ENCODE measurements around the gene ADAMTSL2. TPM values are rescaled to one million over a fixed set of nuclear protein-coding genes. Genes with fewer than 3 reads are reported as not detected.

ADAMTSL2 gene
- total RNA-seq, 3 donors from 2014 or later (not counting 1 experiment from before 2014, with no cell fraction given): not detected

GRCh38 chr9:133612051-133612450, 77.5 kb downstream of the ADAMTSL2 start:
- Mint-ChIP-seq H3K4me3 (no peak overlapping the region), H3K27me3 (ENCODE audit: low read depth in 2 of 2) (peaks cover 28 to 42% of the 10 kb centered on the region in 2 donors), H3K27ac (no peak overlapping the region), H3K4me1 (no peaks in the 10 kb centered on the region), H3K9me3 (no peaks in the 10 kb centered on the region), H3K36me3 (no peaks in the 10 kb centered on the region)
- H3K4me3 ChIP-seq (ENCODE audit: low read length): no peak overlapping the region
- H3K36me3 ChIP-seq (ENCODE audit: control insufficient read depth, insufficient read depth, low read length): no peaks in the 10 kb centered on the region
- DNase-seq: no peak
- H3K27ac ChIP-seq (ENCODE audit: low read length): no peak overlapping the region
- no peaks in the 10 kb centered on the region for H3K9me3 ChIP-seq (ENCODE audit: control insufficient read depth, insufficient read depth, low read length)
- H3K4me1 ChIP-seq (ENCODE audit: control insufficient read depth, insufficient read depth, low read length): no peaks in the 10 kb centered on the region
- WGBS (ENCODE audit: insufficient coverage): 80% methylated on average over 9 of the region's 9 CpGs
- ATAC-seq: no peak
- intact Hi-C loops (cut with micrococcal nuclease): no loop called here
- H3K27me3 ChIP-seq (ENCODE audit: control insufficient read depth, insufficient read depth, low read length): peaks cover 10% of the 10 kb centered on the region
- TF ChIP-seq CTCF (IDR thresholded peaks at IDR 0.05): no peak

- H3K4me1 ChIP-seq (ENCODE audit: control insufficient read depth, insufficient read depth, low read length): no peaks in the 10 kb centered on the region
- no peak for DNase-seq
- no peaks in the 10 kb centered on the region for H3K36me3 ChIP-seq (ENCODE audit: control insufficient read depth, insufficient read depth, low read length)
- Mint-ChIP-seq H3K4me3 (no peak overlapping the region), H3K9me3 (no peaks in the 10 kb centered on the region), H3K27ac (no peak overlapping the region), H3K4me1 (no peaks in the 10 kb centered on the region), H3K36me3 (no peaks in the 10 kb centered on the region), H3K27me3 (ENCODE audit: low read depth in 2 of 2) (peaks cover 28 to 42% of the 10 kb centered on the region in 2 donors)
- H3K9me3 ChIP-seq (ENCODE audit: control insufficient read depth, insufficient read depth, low read length): no peaks in the 10 kb centered on the region
- H3K27ac ChIP-seq (ENCODE audit: low read length): no peak overlapping the region
- no peak overlapping the region for H3K4me3 ChIP-seq (ENCODE audit: low read length)
- no peak for ATAC-seq
- intact Hi-C loops (cut with micrococcal nuclease): no loop called here
- TF ChIP-seq CTCF (IDR thresholded peaks at IDR 0.05): no peak
- H3K27me3 ChIP-seq (ENCODE audit: control insufficient read depth, insufficient read depth, low read length): peaks cover 10% of the 10 kb centered on the region
- 88% methylated on average over 8 of the region's 8 CpGs for WGBS (ENCODE audit: insufficient coverage)
These were observed 78.3 kb downstream of the ADAMTSL2 start for GRCh38 chr9:133612816-133613215.

GRCh38 chr9:133613432-133613831, 78.9 kb downstream of the ADAMTSL2 start:
- Mint-ChIP-seq H3K4me3 (no peak overlapping the region), H3K27me3 (ENCODE audit: low read depth in 2 of 2) (peaks cover 29 to 42% of the 10 kb centered on the region in 2 donors), H3K36me3 (no peaks in the 10 kb centered on the region), H3K9me3 (no peaks in the 10 kb centered on the region), H3K27ac (no peak overlapping the region), H3K4me1 (peaks cover 5% of the 10 kb centered on the region in 2 donors)
- intact Hi-C loops (cut with micrococcal nuclease): no loop called here
- WGBS (ENCODE audit: insufficient coverage): 85% methylated on average over 16 of the region's 16 CpGs
- H3K4me3 ChIP-seq (ENCODE audit: low read length): no peak overlapping the region
- no peak for TF ChIP-seq CTCF (IDR thresholded peaks at IDR 0.05)
- peaks cover 7% of the 10 kb centered on the region for H3K27me3 ChIP-seq (ENCODE audit: control insufficient read depth, insufficient read depth, low read length)
- no peak for ATAC-seq
- H3K9me3 ChIP-seq (ENCODE audit: control insufficient read depth, insufficient read depth, low read length): no peaks in the 10 kb centered on the region
- H3K36me3 ChIP-seq (ENCODE audit: control insufficient read depth, insufficient read depth, low read length): no peaks in the 10 kb centered on the region
- no peak for DNase-seq
- H3K4me1 ChIP-seq (ENCODE audit: control insufficient read depth, insufficient read depth, low read length): peaks cover 3% of the 10 kb centered on the region
- no peak overlapping the region for H3K27ac ChIP-seq (ENCODE audit: low read length)

GRCh38 chr9:133614056-133614455, 79.6 kb downstream of the ADAMTSL2 start:
- no peak for TF ChIP-seq CTCF (IDR thresholded peaks at IDR 0.05)
- ATAC-seq (no peak), DNase-seq (no peak)
- H3K27ac Mint-ChIP-seq: no peak overlapping the region
- no peak overlapping the region for H3K4me3 Mint-ChIP-seq
- H3K4me1 Mint-ChIP-seq: peaks cover 11% of the 10 kb centered on the region in 2 donors
- peaks cover 10% of the 10 kb centered on the region for H3K4me1 ChIP-seq (ENCODE audit: control insufficient read depth, insufficient read depth, low read length)
- H3K36me3 ChIP-seq (ENCODE audit: control insufficient read depth, insufficient read depth, low read length): no peaks in the 10 kb centered on the region
- peaks cover 28 to 42% of the 10 kb centered on the region in 2 donors for H3K27me3 Mint-ChIP-seq (ENCODE audit: low read depth in 2 of 2)
- no peak overlapping the region for H3K4me3 ChIP-seq (ENCODE audit: low read length)
- peaks cover 5% of the 10 kb centered on the region for H3K27me3 ChIP-seq (ENCODE audit: control insufficient read depth, insufficient read depth, low read length)
- H3K9me3 Mint-ChIP-seq: no peaks in the 10 kb centered on the region
- no peak overlapping the region for H3K27ac ChIP-seq (ENCODE audit: low read length)
- H3K36me3 Mint-ChIP-seq: no peaks in the 10 kb centered on the region
- H3K9me3 ChIP-seq (ENCODE audit: control insufficient read depth, insufficient read depth, low read length): no peaks in the 10 kb centered on the region
- WGBS (ENCODE audit: insufficient coverage): 75% methylated on average over 9 of the region's 10 CpGs
- intact Hi-C loops (cut with micrococcal nuclease): no loop called here

All from natural killer cell (primary cell).